CD14-positive monocyte (primary cell): ENCODE measurements around the gene CIP2A. TPM values are rescaled to one million over a fixed set of nuclear protein-coding genes. Genes with fewer than 3 reads are reported as not detected.

ENCODE experiments used
- DNase-seq, 3 donors: peaks; one replicate each; pipeline ENCODE4 v3.0.0-alpha.2; 2011 to 2022
- H2AFZ ChIP-seq: 2 replicates; pipeline ENCODE4 v1.6.0; 2012; ENCODE audit warnings: mild to moderate bottlenecking, low read depth, low read length, inconsistent platforms; ENCODE audit not compliant: insufficient read depth, poor library complexity, severe bottlenecking
- H3K27ac ChIP-seq, 2 donors: 1 replicate in 1 of 2; 2 replicates in 1 of 2; pipeline ENCODE4 v1.5.1; 2012 to 2013; ENCODE audit warnings: low read length in 2 of 2, control low read depth in 1 of 2, inconsistent platforms in 1 of 2, low read depth in 1 of 2, mild to moderate bottlenecking in 1 of 2
- H3K27me3 ChIP-seq, 2 donors: one replicate each; pipeline versions ENCODE4 v1.6.0 to v1.6.1; 2011 to 2013; ENCODE audit warnings: low read length in 2 of 2; ENCODE audit not compliant: control insufficient read depth in 2 of 2, insufficient read depth in 2 of 2
- H3K36me3 ChIP-seq, 2 donors: replicated peaks in 1 of 2; 1 replicate in 1 of 2; 2 replicates in 1 of 2; pipeline versions ENCODE4 v1.5.1 to v1.6.1; 2012 to 2013; ENCODE audit warnings: low read length in 2 of 2, control low read depth in 1 of 2, inconsistent platforms in 1 of 2, mild to moderate bottlenecking in 1 of 2; ENCODE audit not compliant: insufficient read depth in 2 of 2, control insufficient read depth in 1 of 2
- H3K4me1 ChIP-seq, 2 donors: 1 replicate in 1 of 2; 2 replicates in 1 of 2; pipeline versions ENCODE4 v1.5.1 to v1.6.1; 2012 to 2013; ENCODE audit warnings: low read length in 2 of 2, control low read depth in 1 of 2, inconsistent platforms in 1 of 2, mild to moderate bottlenecking in 1 of 2, moderate library complexity in 1 of 2; ENCODE audit not compliant: insufficient read depth in 2 of 2, control insufficient read depth in 1 of 2
- H3K4me2 ChIP-seq: replicated peaks from 2 replicates; pipeline ENCODE3; 2012; ENCODE audit warnings: low read length, moderate library complexity, mild to moderate bottlenecking; ENCODE audit not compliant: poor library complexity, severe bottlenecking; ENCODE audit errors: extremely low read depth
- H3K4me3 ChIP-seq, 3 experiments: fragments of 200-600 bp in 1 of 3; sonication (generic) in 1 of 3; replicated peaks in 1 of 3; 1 replicate in 2 of 3; 2 replicates in 1 of 3; pipeline ENCODE4 v1.5.1; 2011 to 2013; ENCODE audit warnings: low read length in 3 of 3, mild to moderate bottlenecking in 3 of 3, control low read depth in 2 of 3, low read depth in 2 of 3, inconsistent platforms in 1 of 3, moderate library complexity in 1 of 3
- H3K79me2 ChIP-seq: 2 replicates; pipeline ENCODE4 v1.6.0; 2012; ENCODE audit warnings: mild to moderate bottlenecking, control low read depth, inconsistent platforms, low read length, moderate library complexity; ENCODE audit not compliant: insufficient read depth
- H3K9ac ChIP-seq: 2 replicates; pipeline ENCODE4 v1.6.0; 2017; ENCODE audit warnings: low read length, mild to moderate bottlenecking; ENCODE audit not compliant: insufficient read depth, poor library complexity, severe bottlenecking
- H3K9me3 ChIP-seq, 2 donors: replicated peaks in 1 of 2; 1 replicate in 1 of 2; 2 replicates in 1 of 2; pipeline versions ENCODE4 v1.5.1 to v1.6.1; 2012 to 2013; ENCODE audit warnings: low read length in 2 of 2, control low read depth in 1 of 2; ENCODE audit not compliant: control insufficient read depth in 1 of 2, insufficient read depth in 1 of 2
- H4K20me1 ChIP-seq: 2 replicates; pipeline ENCODE4 v1.6.0; 2012; ENCODE audit warnings: mild to moderate bottlenecking, low read length, control low read depth, moderate library complexity; ENCODE audit not compliant: insufficient read depth
- H3K27ac Mint-ChIP-seq, 7 donors: one replicate each; pipeline ENCODE4 v1.8.0; 2020; ENCODE audit warnings: mild to moderate bottlenecking in 7 of 7, mixed read lengths in 7 of 7, moderate library complexity in 6 of 7, inconsistent platforms in 2 of 7
- H3K27me3 Mint-ChIP-seq, 3 donors: one replicate each; pipeline ENCODE4 v1.8.0; 2021 to 2022; ENCODE audit warnings: low read depth in 3 of 3, mild to moderate bottlenecking in 3 of 3, mixed read lengths in 3 of 3, moderate library complexity in 3 of 3, inconsistent platforms in 1 of 3
- H3K36me3 Mint-ChIP-seq, 2 donors: one replicate each; pipeline ENCODE4 v1.8.0; 2020; ENCODE audit warnings: mixed read lengths in 2 of 2, inconsistent platforms in 1 of 2, mild to moderate bottlenecking in 1 of 2
- H3K4me1 Mint-ChIP-seq: one replicate; pipeline ENCODE4 v1.8.0; 2020; ENCODE audit warnings: mild to moderate bottlenecking, mixed read lengths
- H3K4me3 Mint-ChIP-seq, 2 donors: one replicate each; pipeline ENCODE4 v1.8.0; 2020; ENCODE audit warnings: mild to moderate bottlenecking in 2 of 2, mixed read lengths in 2 of 2, moderate library complexity in 1 of 2
- H3K9me3 Mint-ChIP-seq, 7 donors: one replicate each; pipeline ENCODE4 v1.8.0; 2020 to 2022; ENCODE audit warnings: mixed read lengths in 7 of 7, mild to moderate bottlenecking in 6 of 7, moderate library complexity in 6 of 7, inconsistent platforms in 2 of 7
- CTCF ChIP-seq: fragments of 200-600 bp; IDR thresholded peaks from one replicate; pipeline ENCODE4 v1.8.0; 2022; ENCODE audit warnings: antibody characterized with exemption, mild to moderate bottlenecking
- WGBS: methylation state at CpG from one replicate; pipeline ENCODE4 v1.1.5; 2013; ENCODE audit warnings: missing lambda C conversion rate; ENCODE audit not compliant: insufficient coverage; 5-methylcytosine and 5-hydroxymethylcytosine counted together
- intact Hi-C, 2 donors: fragments of 100-400 bp; cut with micrococcal nuclease; formaldehyde crosslinking; loops; one replicate each; pipeline versions ENCODE4 v1.15.0 to v1.15.1; 2023
- polyA plus RNA-seq, 3 donors: library from polyadenylated mRNA; depleted of rRNA in 1 of 3; unstranded in 2 of 3; stranded (reverse) in 1 of 3; fragments of 300-500 nt in 2 of 3; fragments of >200 nt in 1 of 3; fragmentation: Illumina TruSeq in 2 of 3; gene quantifications; 1 replicate in 2 of 3; 2 replicates in 1 of 3; pipeline ENCODE4 v1.2.3, GENCODE V29; 2012 to 2021
- small RNA-seq: library from RNA; depleted of rRNA; stranded (forward); fragments of <200 nt; gene quantifications from one replicate; pipeline ENCODE3, GENCODE V24; 2012; ENCODE audit warnings: low read depth; ENCODE audit not compliant: insufficient read length

The CIP2A gene
- polyA plus RNA-seq, 3 donors, result 0.57 to 5.0 (median 1.3) TPM

GRCh38 chr3:108501535-108501934 is 87.7 kb downstream of the CIP2A start:
- H3K36me3 ChIP-seq, result no peaks in the 10 kb centered on the region
- H3K9me3 Mint-ChIP-seq, result peaks cover 0 to 3% (median 0%) of the 10 kb centered on the region in 7 donors
- no peaks in the 10 kb centered on the region for H3K36me3 Mint-ChIP-seq
- no peaks in the 10 kb centered on the region for H3K9me3 ChIP-seq
- H3K4me2 ChIP-seq, result no peak overlapping the region
- intact Hi-C loops, result no loop called here
- H3K4me1 ChIP-seq, result no peaks in the 10 kb centered on the region
- DNase-seq, result no peak
- TF ChIP-seq CTCF, result no peak
- H3K27me3 Mint-ChIP-seq, result peaks cover 0 to 5% (median 0%) of the 10 kb centered on the region in 3 donors
- no peak overlapping the region for H2AFZ ChIP-seq
- 88% methylated on average over 1 of the region's 5 CpGs for WGBS
- H3K79me2 ChIP-seq, result no peaks in the 10 kb centered on the region
- no peaks in the 10 kb centered on the region for H3K4me1 Mint-ChIP-seq
- H3K4me3 Mint-ChIP-seq, result no peak overlapping the region
- no peak overlapping the region for H3K9ac ChIP-seq
- no peak overlapping the region for H3K27ac Mint-ChIP-seq
- H3K4me3 ChIP-seq, result no peak overlapping the region
- H4K20me1 ChIP-seq, result no peaks in the 10 kb centered on the region
- no peak overlapping the region for H3K27ac ChIP-seq
- no peaks in the 10 kb centered on the region for H3K27me3 ChIP-seq

GRCh38 chr3:108500728-108501127 is 88.5 kb downstream of the CIP2A start:
- H3K79me2 ChIP-seq, result no peaks in the 10 kb centered on the region
- H3K4me2 ChIP-seq, result no peak overlapping the region
- H3K27ac ChIP-seq, result no peak overlapping the region
- no peak overlapping the region for H3K9ac ChIP-seq
- WGBS, result 86% methylated on average over 1 of the region's 1 CpG
- no peak overlapping the region for H3K27ac Mint-ChIP-seq
- H4K20me1 ChIP-seq, result no peaks in the 10 kb centered on the region
- DNase-seq, result no peak
- H3K4me3 ChIP-seq, result no peak overlapping the region
- no peaks in the 10 kb centered on the region for H3K4me1 ChIP-seq
- H3K27me3 ChIP-seq, result no peaks in the 10 kb centered on the region
- no peaks in the 10 kb centered on the region for H3K36me3 Mint-ChIP-seq
- peaks cover 0 to 2% (median 0%) of the 10 kb centered on the region in 3 donors for H3K27me3 Mint-ChIP-seq
- no peak overlapping the region for H3K4me3 Mint-ChIP-seq
- no peaks in the 10 kb centered on the region for H3K9me3 ChIP-seq
- no peaks in the 10 kb centered on the region for H3K36me3 ChIP-seq
- intact Hi-C loops, result no loop called here
- no peak overlapping the region for H2AFZ ChIP-seq
- H3K4me1 Mint-ChIP-seq, result no peaks in the 10 kb centered on the region
- no peak for TF ChIP-seq CTCF
- peaks cover 0 to 3% (median 0%) of the 10 kb centered on the region in 7 donors for H3K9me3 Mint-ChIP-seq

Small RNA genes lying within 50 kb of the gene (small RNA-seq; reads per million reads assigned to genes)
- not detected for gene RF00156

Other genes starting within 250 kb of the CIP2A start
- not detected for gene MYH15, start 78.8 kb downstream of the CIP2A start, polyA plus RNA-seq
- gene DZIP3, start 284 bp upstream of the CIP2A start, polyA plus RNA-seq, result 1 to 10 TPM in 2 of 3 donors, under 1 TPM in 1; 0.92 to 1.2 (median 1.1) TPM
- not detected for gene RETNLB, start 168.0 kb upstream of the CIP2A start, polyA plus RNA-seq
- under 1 TPM; 0.04 to 0.37 (median 0.33) TPM for gene TRAT1, start 233.3 kb upstream of the CIP2A start, polyA plus RNA-seq